ENCODE measurements around the gene ACBD6.

GRCh38 chr1:180519846-180520245 is 17.5 kb upstream of the ACBD6 start:
- TF ChIP-seq, protein P1, sequence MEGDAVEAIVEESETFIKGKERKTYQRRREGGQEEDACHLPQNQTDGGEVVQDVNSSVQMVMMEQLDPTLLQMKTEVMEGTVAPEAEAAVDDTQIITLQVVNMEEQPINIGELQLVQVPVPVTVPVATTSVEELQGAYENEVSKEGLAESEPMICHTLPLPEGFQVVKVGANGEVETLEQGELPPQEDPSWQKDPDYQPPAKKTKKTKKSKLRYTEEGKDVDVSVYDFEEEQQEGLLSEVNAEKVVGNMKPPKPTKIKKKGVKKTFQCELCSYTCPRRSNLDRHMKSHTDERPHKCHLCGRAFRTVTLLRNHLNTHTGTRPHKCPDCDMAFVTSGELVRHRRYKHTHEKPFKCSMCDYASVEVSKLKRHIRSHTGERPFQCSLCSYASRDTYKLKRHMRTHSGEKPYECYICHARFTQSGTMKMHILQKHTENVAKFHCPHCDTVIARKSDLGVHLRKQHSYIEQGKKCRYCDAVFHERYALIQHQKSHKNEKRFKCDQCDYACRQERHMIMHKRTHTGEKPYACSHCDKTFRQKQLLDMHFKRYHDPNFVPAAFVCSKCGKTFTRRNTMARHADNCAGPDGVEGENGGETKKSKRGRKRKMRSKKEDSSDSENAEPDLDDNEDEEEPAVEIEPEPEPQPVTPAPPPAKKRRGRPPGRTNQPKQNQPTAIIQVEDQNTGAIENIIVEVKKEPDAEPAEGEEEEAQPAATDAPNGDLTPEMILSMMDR (IDR thresholded peaks at IDR 0.05), result no peak
- no peak for TF ChIP-seq TCF7L2 (IDR thresholded peaks at IDR 0.05; ENCODE audit: low read depth, low read length)

Measured in Panc1 (cell line).